Stimulated activated CD8-positive, alpha-beta memory T cell treated with anti-CD3 and anti-CD28 coated beads, Interleukin-15, amount 100 ng/mL, for 24 hours (primary cell): ENCODE data around the gene ASPHD1.
A peak's percentile ranks its signal among the peaks of the same experiment; 100 is the strongest.
"Not testable (repeated sequence)": the region's sequence is repeated elsewhere in the genome, so short reads cannot be mapped to it uniquely, and the experiment has no call there.

Experiments
- DNase-seq: peaks from one replicate; pipeline ENCODE4 v3.0.0-alpha.2; 2020; ENCODE audit warnings: low read depth

Gene ASPHD1

DNA sequence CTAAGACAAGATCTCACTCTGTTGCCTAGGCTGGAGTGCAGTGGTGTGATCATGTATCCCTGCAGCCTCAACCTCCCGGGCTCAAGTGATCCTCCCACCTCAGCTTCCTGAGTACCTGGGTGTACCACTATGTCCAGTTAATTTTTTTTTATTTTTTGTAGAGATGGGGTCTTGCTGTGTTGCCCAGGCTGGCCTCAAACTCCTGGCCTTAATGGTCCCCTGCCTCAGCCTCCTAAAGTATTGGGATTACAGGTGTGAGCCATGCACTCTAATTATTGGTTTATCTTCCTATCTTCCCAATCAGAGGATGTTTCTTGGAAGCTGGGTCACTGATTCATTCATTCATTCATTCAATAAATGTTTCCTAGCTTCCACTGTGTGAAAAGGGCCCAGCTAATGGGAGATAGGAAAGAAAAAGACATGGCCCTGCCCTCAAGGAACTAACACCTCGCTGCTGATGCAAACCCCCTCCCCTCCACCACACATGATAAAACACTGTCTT, 8.5 kb downstream of the ASPHD1 start:
- DNase-seq = no peak

DNA sequence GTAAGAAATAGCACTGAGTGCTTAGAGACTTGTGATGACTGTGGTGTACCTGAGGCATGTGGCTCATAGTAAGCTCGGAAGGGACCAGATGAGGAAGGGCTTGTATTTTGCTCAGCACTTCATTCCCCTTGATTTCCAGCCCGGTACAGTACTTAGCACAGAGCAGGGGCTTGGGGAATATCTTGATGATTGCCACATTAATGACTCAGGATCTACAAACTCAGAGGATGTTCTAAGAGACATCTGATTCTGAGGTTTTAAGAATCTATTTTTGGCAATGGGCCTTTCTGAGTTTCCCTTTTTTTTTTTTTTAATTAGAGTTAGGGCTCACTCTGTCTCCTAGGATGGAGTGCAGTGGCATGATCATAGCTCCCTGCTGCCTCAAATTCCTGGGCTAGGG, 9.1 kb downstream of the ASPHD1 start:
- no peak for DNase-seq

DNA sequence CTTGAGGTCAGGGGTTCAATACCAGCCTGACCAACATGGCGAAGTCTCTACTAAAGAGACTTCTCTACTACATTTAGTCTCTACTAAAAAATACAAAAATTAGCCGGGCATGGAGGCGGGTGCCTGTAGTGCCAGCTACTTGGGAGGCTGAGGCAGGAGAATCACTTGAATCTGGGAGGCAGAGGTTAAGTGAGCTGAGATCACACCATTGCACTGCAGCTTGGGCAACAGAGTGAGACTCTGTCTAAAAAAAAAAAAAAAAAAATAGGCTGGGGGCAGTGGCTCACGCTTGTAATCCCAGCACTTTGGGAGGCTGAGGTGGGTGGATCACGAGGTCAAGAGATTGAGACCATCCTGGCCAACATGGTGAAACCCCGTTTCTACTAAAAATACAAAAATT, 9.6 kb downstream of the ASPHD1 start:
- DNase-seq = not testable (repeated sequence)

GRCh38 chr16:29910819-29911675, 10.8 kb downstream of the ASPHD1 start:
- DNase-seq = no peak

DNA sequence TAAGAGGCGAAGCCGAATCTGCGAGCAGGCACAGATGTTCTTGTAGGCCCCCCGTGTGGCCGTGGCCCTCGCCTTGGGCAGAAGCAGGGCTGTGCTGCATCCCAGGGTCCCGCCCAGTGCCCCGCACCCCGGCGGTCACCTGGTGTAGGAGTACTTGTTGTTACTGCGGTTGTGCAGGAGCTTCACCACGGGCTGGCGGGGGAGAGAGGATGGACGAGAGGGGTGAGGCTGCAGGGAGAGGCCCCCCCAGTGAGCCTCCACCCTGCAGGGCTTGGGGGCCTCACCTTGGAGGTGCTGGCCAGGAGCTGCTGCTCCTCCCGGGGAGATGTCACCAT, 11.4 kb downstream of the ASPHD1 start:
- no peak for DNase-seq

GRCh38 chr16:29912087-29912486, 11.8 kb downstream of the ASPHD1 start:
- DNase-seq = no peak

DNA sequence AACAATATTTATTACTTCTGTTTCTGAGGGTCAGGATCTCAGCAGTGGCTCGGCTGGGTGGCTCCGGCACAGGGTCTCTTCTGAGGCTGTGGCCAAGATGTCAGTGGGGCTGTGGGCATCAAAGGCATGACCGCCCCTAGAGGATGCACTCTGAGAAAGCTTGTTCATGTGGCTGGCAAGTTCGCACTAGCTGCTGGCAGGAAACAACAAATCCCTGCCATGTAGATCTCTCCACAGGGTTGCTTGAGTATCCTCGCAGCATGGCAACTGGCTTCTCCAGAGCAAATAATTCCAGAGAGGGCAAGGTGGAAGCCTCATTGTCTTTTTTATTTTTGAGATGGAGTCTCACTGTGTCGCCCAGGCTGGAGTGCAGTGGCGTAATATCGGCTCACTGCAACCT, 13.2 kb downstream of the ASPHD1 start:
- DNase-seq = no peak

- no peak for DNase-seq
These were observed 15.4 kb downstream of the ASPHD1 start for GRCh38 chr16:29915590-29916247.

GRCh38 chr16:29916979-29917378, 16.7 kb downstream of the ASPHD1 start:
- DNase-seq = no peak

DNA sequence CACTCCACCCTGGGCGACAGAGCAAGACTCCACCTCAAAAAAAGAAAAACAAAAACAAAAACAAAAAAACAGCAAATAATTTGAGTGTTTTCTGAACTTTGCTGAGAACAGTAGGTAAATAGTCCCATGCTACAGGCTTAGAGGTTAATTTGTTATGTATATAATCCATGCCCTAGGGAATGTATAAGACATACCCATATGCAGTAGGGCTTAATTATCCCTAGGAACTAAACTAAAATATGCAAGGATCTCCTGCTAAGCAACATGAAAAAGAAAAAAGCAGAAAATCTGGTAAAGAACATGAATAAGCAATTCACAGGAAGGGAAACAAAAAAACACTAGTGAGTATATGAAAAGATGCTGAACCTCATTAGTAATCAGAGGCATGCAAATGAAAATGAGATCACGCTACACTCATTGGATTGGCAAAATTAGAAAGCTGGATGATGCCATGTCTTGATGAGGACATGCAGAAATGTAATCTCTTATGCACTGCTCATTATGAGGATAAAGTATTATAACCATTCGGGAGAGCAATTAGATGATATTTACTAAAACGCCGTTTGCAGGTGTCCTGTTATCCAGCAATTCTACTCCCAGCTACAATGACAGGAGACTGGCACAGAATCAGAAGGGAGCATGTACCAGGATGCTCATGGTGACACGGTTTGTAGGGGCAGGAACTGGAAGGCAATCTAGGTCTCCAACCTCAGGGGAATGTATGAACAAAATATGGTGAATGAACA, 20.2 kb downstream of the ASPHD1 start:
- no peak for DNase-seq

DNA sequence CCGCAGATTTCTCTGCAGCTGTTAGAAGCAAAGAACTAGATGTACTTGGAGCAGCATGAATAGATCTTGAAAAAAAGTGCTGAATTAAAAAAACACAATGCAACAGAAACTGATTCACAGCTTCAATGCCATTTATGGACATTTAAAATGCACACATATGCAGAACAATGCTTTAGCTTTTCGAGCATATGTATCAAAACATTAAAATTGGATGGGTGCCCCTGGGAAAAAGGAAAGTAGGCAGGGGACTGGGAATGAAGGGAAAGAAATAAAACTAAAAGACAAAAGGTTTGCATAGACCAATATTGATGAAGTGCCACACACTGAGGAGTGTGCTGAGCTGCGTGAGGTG, 20.7 kb downstream of the ASPHD1 start:
- DNase-seq = no peak

- no peak for DNase-seq
These were observed 22.0 kb downstream of the ASPHD1 start for GRCh38 chr16:29922326-29922725.

DNA sequence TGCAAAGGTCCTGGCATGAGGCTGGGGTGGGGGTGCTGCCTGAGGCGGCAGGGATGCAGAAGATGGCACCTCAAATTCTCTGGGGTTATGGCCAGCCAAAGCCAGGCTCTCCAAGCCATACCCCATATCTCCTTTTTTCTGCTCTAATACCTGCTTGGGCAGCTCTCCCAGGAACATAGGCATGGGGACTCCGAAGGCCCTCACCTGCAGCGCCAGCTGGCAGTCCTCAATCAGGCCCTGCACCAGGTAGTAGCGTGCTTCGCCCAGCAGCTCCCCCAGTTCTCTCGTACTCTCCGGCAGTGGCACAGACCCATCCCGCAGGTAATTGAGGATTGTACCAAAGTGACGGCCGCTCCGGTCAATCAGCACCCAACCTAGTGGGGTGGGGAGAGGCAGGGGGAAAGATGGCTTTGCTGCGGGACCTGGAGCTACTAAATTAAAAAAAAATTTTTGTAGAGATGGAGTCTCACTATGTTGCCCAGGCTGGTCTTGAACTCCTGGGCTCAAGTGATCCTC, 22.8 kb downstream of the ASPHD1 start:
- no peak for DNase-seq

DNA sequence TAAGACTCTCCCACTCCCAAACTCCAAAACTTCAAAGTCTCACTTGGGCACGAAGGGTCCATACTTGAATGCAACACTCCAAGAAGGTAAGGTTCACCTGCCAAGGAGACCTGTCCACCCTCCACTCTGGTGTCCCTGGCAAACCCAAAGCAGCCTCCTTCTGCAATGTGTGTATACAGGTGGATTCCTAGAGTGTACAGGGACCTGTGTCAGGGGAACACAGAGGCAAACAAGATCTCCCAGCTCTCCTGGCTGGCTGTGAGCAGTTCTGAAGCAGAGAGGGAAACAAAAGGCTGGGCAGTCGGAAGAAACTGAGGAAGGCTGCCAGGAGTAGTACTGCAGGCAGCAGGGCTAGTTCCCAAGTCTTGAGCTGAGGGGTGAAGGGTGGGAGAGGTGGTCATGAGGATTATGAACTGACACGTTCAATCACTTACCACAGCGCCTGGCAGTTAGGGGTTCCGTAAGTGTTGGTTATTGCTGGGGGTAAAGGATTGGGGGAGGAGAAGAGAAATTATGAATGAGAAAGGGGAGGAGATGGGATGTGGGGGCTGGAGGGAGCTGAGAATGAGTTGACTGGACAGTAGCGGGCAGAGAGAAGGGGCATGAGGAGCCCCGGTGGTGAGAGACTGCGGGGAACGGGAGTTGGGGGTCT, 24.9 kb downstream of the ASPHD1 start:
- DNase-seq = no peak

GRCh38 chr16:29925781-29926710, 25.8 kb downstream of the ASPHD1 start, which contains the start of gene KCTD13:
KCTD13 (minus strand) TSS chr16:29926226; CDS start chr16:29926033, 193 bp downstream.
- DNase-seq = peak; percentile 91

DNA sequence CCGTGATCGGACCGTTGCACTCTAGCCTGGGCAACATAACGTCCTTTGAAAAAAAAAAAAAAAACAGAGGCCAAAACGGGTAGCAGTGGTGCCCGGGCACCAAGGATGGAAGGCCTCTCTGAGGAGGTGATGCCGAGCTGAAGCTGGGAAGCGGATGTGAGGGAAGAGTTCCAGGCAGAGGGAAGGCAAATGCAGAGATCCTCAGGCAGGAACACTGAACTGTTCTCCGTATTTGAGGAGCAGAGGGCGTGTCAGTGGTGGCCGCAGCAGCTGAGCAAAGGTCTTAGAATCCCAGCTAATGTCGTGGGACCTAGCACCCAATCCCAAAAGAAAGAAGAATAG, 26.4 kb downstream of the ASPHD1 start:
- no peak for DNase-seq

DNA sequence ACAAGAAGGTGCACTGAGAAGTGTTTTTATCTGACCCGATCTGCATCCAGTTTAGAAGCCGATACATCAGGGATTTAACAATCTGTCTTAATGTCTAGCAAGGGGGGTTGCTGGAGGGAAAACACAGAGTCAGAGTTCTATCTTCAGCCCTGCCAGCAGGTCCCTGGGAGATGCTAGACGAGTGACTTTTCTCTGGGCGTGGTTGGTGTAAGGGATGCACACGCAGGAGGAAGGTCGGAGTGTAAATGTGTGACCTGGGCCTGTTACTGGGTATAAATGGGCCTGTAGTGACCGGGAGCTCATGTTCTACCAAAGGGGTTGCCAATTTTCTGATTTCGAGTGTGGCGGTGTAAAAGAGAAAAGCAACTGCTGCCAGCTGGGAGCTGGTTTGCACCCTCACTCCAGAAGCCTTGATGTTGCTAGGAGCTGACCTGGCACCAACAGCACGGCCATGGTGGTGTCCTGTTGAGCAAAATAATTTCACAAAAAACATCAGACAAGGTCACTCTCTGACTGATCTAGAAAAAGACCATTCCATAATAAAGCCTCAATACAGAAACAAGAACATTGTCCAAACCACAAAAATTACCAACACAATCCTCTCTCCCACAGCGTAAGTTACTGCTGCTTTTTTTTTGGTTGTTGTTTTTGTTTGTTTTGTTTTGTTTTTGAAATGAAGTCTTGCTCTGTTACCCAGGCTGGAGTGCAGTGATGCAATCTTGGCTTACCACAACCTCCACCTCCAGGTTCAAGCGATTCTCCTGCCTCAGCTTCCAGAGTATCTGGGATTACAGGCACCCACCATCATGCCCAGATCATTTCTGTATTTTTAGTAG, 27.0 kb downstream of the ASPHD1 start:
- no peak for DNase-seq

GRCh38 chr16:29931750-29932149, 31.5 kb downstream of the ASPHD1 start:
- not testable (repeated sequence) for DNase-seq

DNA sequence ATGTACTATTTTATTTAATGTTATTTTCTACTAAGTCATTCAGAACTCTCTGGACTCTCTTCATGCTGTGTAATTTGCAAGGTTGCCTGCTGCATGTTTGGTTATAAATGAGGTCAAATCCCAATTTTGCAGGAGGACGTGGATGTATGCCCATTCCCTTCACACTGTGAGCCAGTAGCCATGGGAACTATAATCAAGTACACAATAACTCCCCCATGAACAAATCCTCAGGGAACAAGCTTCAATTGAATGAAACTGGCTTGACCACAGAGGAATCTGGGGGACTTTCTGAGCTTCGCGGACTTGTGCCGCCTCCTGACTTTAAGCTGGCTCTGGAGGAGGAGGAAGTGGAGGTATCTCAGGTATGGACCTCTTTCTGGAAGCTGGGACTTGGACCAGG, 40.4 kb downstream of the ASPHD1 start:
- no peak for DNase-seq
